Spleen (tissue), 7 donors: ENCODE measurements around the gene WDR82.

Experiments
- CTCF ChIP-seq, 11 experiments: fragments of 200-600 bp in 7 of 11; fragments of 450-650 bp in 4 of 11; sonication (generic) in 4 of 11; IDR thresholded peaks in 8 of 11; conservative IDR thresholded peaks in 3 of 11; 1 replicate in 7 of 11; 2 replicates in 4 of 11; pipeline versions ENCODE4 v1.4.0 to v1.8.0; 2016 to 2021; ENCODE audit warnings: antibody characterized with exemption in 11 of 11, inconsistent platforms in 4 of 11, mild to moderate bottlenecking in 1 of 11
- POLR2A ChIP-seq, 3 donors: fragments of 450-650 bp; IDR thresholded peaks; one replicate each; pipeline ENCODE4 v1.5.1; 2017; ENCODE audit warnings: antibody characterized with exemption in 3 of 3, mild to moderate bottlenecking in 1 of 3
- donor health status: DM: no; HTN: no; CAD: no; lungs with moderate emphysema.
- donor health status: DM: no; HTN: no; CAD: no.
- donor health status: DM: no; HTN: no; CAD: no.

- TF ChIP-seq POLR2A (IDR thresholded peaks at IDR 0.05) (no peak), CTCF (IDR thresholded peaks at IDR 0.05 in 8 of 11, conservative IDR thresholded peaks at IDR 0.05 in 3 of 11) (no peak)
Measured at GRCh38 chr3:52248165-52248541, 30.3 kb downstream of the WDR82 start.
